SK-N-SH (cell line): ENCODE data around the gene THSD7B. TPM values are rescaled to one million over a fixed set of nuclear protein-coding genes. Genes with fewer than 3 reads are reported as not detected.

Experiments
- CTCF ChIA-PET: fragments of 300-600, 350-600 bp; formaldehyde crosslinking; extraction: SDS; loops from one replicate; lab custom pipeline; 2021; lab: Yijun Ruan, JAX
- POLR2A ChIA-PET: fragments of 350-600 bp; sonication (Branson Sonifier 250); formaldehyde crosslinking; extraction: SDS; loops from one replicate; lab custom pipeline; 2020; ENCODE audit warnings: antibody characterized with exemption, inconsistent platforms; lab: Yijun Ruan, JAX
- DNase-seq: peaks from one replicate; pipeline ENCODE4 v3.0.0; 2012
- H2AFZ ChIP-seq: fragments of 200-600 bp; sonication (generic); 2 replicates; pipeline ENCODE4 v1.8.1; 2016; ENCODE audit warnings: antibody characterized with exemption, mild to moderate bottlenecking, low read depth
- H3F3A ChIP-seq: fragments of 200-600 bp; sonication (generic); replicated peaks from 2 replicates; pipeline ENCODE3; 2016; ENCODE audit warnings: antibody characterized with exemption, mild to moderate bottlenecking; ENCODE audit not compliant: insufficient read depth
- H3K27ac ChIP-seq, 2 experiments: fragments of 200-500 bp in 1 of 2; fragments of 200-600 bp in 1 of 2; sonication (Bioruptor generic) in 1 of 2; sonication (generic), shearing (Covaris generic) in 1 of 2; 2 replicates each; pipeline versions ENCODE4 v1.5.1 to v1.6.1; 2014 to 2016; ENCODE audit warnings: low read depth in 2 of 2, inconsistent platforms in 1 of 2, low read length in 1 of 2, mild to moderate bottlenecking in 1 of 2, mixed read lengths in 1 of 2
- H3K27me3 ChIP-seq: fragments of 200-600 bp; sonication (generic), shearing (Covaris generic); 2 replicates; pipeline ENCODE4 v1.6.1; 2016; ENCODE audit warnings: mixed run types; ENCODE audit not compliant: insufficient read depth
- H3K36me3 ChIP-seq, 2 experiments: fragments of 200-500 bp in 1 of 2; fragments of 200-600 bp in 1 of 2; sonication (Bioruptor generic) in 1 of 2; sonication (generic) in 1 of 2; replicated peaks in 1 of 2; 2 replicates each; pipeline versions ENCODE3 to v1.5.1; 2014 to 2016; ENCODE audit warnings: low read length in 1 of 2, mild to moderate bottlenecking in 1 of 2; ENCODE audit not compliant: insufficient read depth in 2 of 2, control insufficient read depth in 1 of 2
- H3K4me1 ChIP-seq, 2 experiments: fragments of 200-500 bp in 1 of 2; fragments of 200-600 bp in 1 of 2; sonication (Bioruptor generic) in 1 of 2; sonication (generic), shearing (Covaris generic) in 1 of 2; 2 replicates each; pipeline versions ENCODE4 v1.5.1 to v1.6.1; 2014 to 2016; ENCODE audit warnings: low read depth in 1 of 2, low read length in 1 of 2, mixed run types in 1 of 2; ENCODE audit not compliant: insufficient read depth in 2 of 2, control insufficient read depth in 1 of 2
- H3K4me2 ChIP-seq: fragments of 200-600 bp; sonication (generic), shearing (Covaris generic); 2 replicates; pipeline ENCODE4 v1.6.1; 2017; ENCODE audit warnings: mixed run types
- H3K4me3 ChIP-seq, 2 experiments: fragments of 200-500 bp in 1 of 2; fragments of 200-600 bp in 1 of 2; sonication (Bioruptor generic) in 1 of 2; sonication (generic), shearing (Covaris generic) in 1 of 2; 2 replicates each; pipeline versions ENCODE4 v1.5.1 to v1.8.1; 2014 to 2016; ENCODE audit warnings: low read depth in 2 of 2, inconsistent platforms in 1 of 2, low read length in 1 of 2, mild to moderate bottlenecking in 1 of 2, mixed read lengths in 1 of 2, moderate library complexity in 1 of 2
- H3K79me2 ChIP-seq: fragments of 200-600 bp; sonication (generic); 2 replicates; pipeline ENCODE4 v1.8.1; 2017; ENCODE audit warnings: mild to moderate bottlenecking; ENCODE audit not compliant: insufficient read depth
- H3K9ac ChIP-seq: fragments of 200-600 bp; sonication (generic); 2 replicates; pipeline ENCODE4 v1.6.1; 2017; ENCODE audit warnings: mixed run types
- H3K9me2 ChIP-seq: fragments of 200-600 bp; sonication (generic); 2 replicates; pipeline ENCODE4 v1.6.1; 2017; ENCODE audit warnings: mixed run types
- H3K9me3 ChIP-seq: fragments of 200-600 bp; sonication (generic); 2 replicates; pipeline ENCODE4 v1.6.1; 2017; ENCODE audit warnings: mixed run types, mild to moderate bottlenecking, moderate library complexity
- H4K20me1 ChIP-seq: fragments of 200-600 bp; sonication (generic); 2 replicates; pipeline ENCODE4 v1.6.1; 2017; ENCODE audit warnings: mild to moderate bottlenecking, mixed run types; ENCODE audit not compliant: insufficient read depth
- CHD2 ChIP-seq: fragments of 150-350 bp; IDR thresholded peaks from 2 replicates; pipeline ENCODE4 v1.6.1; 2018; ENCODE audit warnings: low read length; ENCODE audit not compliant: partially characterized antibody
- EP300 ChIP-seq, 2 experiments: IDR thresholded peaks; 2 replicates each; pipeline versions ENCODE4 v1.4.0 to v1.6.1; 2012; ENCODE audit warnings: borderline replicate concordance in 1 of 2, low read depth in 1 of 2, low read length in 1 of 2
- EZH2phosphoT487 ChIP-seq: fragments of 200-600 bp; sonication (generic); IDR thresholded peaks from 2 replicates; pipeline ENCODE4 v1.6.1; 2017; ENCODE audit warnings: low read depth, mixed run types, mild to moderate bottlenecking, antibody characterized with exemption, moderate library complexity, borderline replicate concordance
- FOSL2 ChIP-seq: IDR thresholded peaks from 2 replicates; pipeline ENCODE4 v1.4.0; 2012; ENCODE audit warnings: low read depth, mild to moderate bottlenecking, moderate library complexity, borderline replicate concordance
- GATA2 ChIP-seq: sonication (generic); formaldehyde crosslinking; IDR thresholded peaks from 2 replicates; pipeline ENCODE4 v1.5.0; 2020; ENCODE audit warnings: mild to moderate bottlenecking, missing genetic modification reagents
- NRF1 ChIP-seq: IDR thresholded peaks from 2 replicates; pipeline ENCODE4 v1.6.1; 2012; ENCODE audit warnings: low read depth, mild to moderate bottlenecking, low read length
- RAD21 ChIP-seq: IDR thresholded peaks from 2 replicates; pipeline ENCODE4 v1.6.1; 2012; ENCODE audit warnings: mild to moderate bottlenecking, low read length
- RCOR1 ChIP-seq: fragments of 150-350 bp; IDR thresholded peaks from 2 replicates; pipeline ENCODE4 v1.6.1; 2017; ENCODE audit warnings: antibody characterized with exemption, low read length
- RFX5 ChIP-seq: IDR thresholded peaks from 2 replicates; pipeline ENCODE4 v1.6.1; 2012; ENCODE audit warnings: mild to moderate bottlenecking, improper control_type of control experiment, low read length
- RXRA ChIP-seq: IDR thresholded peaks from 2 replicates; pipeline ENCODE4 v1.4.0; 2012; ENCODE audit warnings: low read depth, mild to moderate bottlenecking, borderline replicate concordance
- SIN3A ChIP-seq: IDR thresholded peaks from 2 replicates; pipeline ENCODE4 v1.6.1; 2012; ENCODE audit warnings: low read depth, mild to moderate bottlenecking, low read length, moderate library complexity, borderline replicate concordance
- TAF1 ChIP-seq: IDR thresholded peaks from 2 replicates; pipeline ENCODE4 v1.6.1; 2012; ENCODE audit warnings: low read depth, mild to moderate bottlenecking, low read length, moderate library complexity, borderline replicate concordance
- TEAD4 ChIP-seq: IDR thresholded peaks from 2 replicates; pipeline ENCODE4 v1.4.0; 2012; ENCODE audit warnings: mild to moderate bottlenecking, borderline replicate concordance; ENCODE audit not compliant: insufficient read depth
- WGBS: methylation state at CpG from one replicate; pipeline ENCODE4 v1.1.6; 2017; ENCODE audit warnings: low lambda C conversion rate; 5-methylcytosine and 5-hydroxymethylcytosine counted together
- polyA plus RNA-seq, 3 experiments: library from polyadenylated mRNA; depleted of rRNA; stranded (reverse); fragments of >200 nt; gene quantifications; 2 replicates each; pipeline ENCODE4 v1.2.3, GENCODE V29; 2012
- TF ChIP-seq, protein P1 (sequence below): IDR thresholded peaks from 2 replicates; pipeline ENCODE4 v1.4.0; 2012; ENCODE audit warnings: low read depth, borderline replicate concordance
- TF ChIP-seq, protein P2 (sequence below): IDR thresholded peaks from 2 replicates; pipeline ENCODE4 v1.4.0; 2012; ENCODE audit warnings: low read depth
- TF ChIP-seq, protein P3 (sequence below): IDR thresholded peaks from 2 replicates; pipeline ENCODE4; 2012

THSD7B gene
- polyA plus RNA-seq, 1 of the 3 experiments (the other 2 are of a cell fraction) = not detected

DNA sequence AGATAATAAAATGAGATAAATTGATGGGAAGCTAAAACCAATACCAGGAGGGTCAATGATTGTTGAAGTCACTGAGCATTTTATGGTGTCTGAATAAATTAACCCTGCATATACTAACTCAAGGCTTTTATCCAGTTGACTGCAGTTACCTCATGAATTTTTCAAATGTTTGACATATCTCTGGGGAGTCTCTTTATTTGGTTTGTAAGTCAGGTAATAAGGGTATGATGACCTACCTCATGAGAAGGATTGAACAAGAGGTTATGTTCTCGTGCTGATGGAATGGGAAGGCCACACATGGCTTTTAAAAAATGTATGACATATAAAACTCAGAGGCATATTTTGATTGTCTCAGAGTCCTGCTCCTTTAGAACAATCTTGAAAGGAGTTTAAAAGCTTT is 237.6 kb downstream of the THSD7B start:
- Histone ChIP-seq H3K4me2 (no peak overlapping the region), H3K79me2 (no peaks in the 10 kb centered on the region), H4K20me1 (no peaks in the 10 kb centered on the region), H3K4me3 (no peak overlapping the region), H3K9ac (no peak overlapping the region), H3K4me1 (peaks cover 0 to 2% of the 10 kb centered on the region in 2 experiments; a peak in 2 of 4 replicates), H3K9me2 (no peaks in the 10 kb centered on the region), H3K27ac (no peak overlapping the region), H3K36me3 (no peaks in the 10 kb centered on the region), H2AFZ (no peak overlapping the region), H3K9me3 (no peaks in the 10 kb centered on the region), H3F3A (no peaks in the 10 kb centered on the region), H3K27me3 (no peaks in the 10 kb centered on the region)
- no peak for TF ChIP-seq RAD21
- ChIA-PET CTCF (interaction anchor here (0.6 to 0.7 kb wide), 2 partner anchors 15 to 1577 kb away, joined by 3 read pairs; no protein-coding TSS in a partner anchor), POLR2A (no interaction called here)
- WGBS = 17% methylated on average over 1 of the region's 1 CpG
- no peak for DNase-seq

DNA sequence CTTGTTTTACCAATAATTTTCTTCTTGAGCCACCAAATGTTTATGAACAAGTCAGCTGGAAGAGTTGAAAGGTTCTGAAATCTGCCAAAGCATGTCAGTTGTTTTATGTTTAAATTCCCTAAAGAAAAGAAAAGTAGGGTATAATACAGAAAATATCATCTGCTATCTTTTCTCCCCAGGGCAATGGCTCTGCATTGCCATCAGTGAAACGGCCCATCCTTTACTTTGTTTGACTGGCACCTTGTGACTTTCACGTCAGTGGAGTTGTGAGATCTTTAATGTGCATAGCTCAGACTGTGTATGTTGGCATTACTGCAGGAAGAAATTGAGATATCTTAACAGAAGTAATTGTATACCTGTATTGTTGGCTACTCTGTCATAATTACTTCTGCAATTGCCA is 239.9 kb downstream of the THSD7B start:
- Histone ChIP-seq H3K9me3 (no peaks in the 10 kb centered on the region), H3K27ac (no peak overlapping the region), H3F3A (no peaks in the 10 kb centered on the region), H3K4me2 (no peak overlapping the region), H4K20me1 (no peaks in the 10 kb centered on the region), H3K4me1 (peaks cover 0 to 2% of the 10 kb centered on the region in 2 experiments; a peak in 2 of 4 replicates), H3K4me3 (no peak overlapping the region), H2AFZ (no peak overlapping the region), H3K27me3 (no peaks in the 10 kb centered on the region), H3K9ac (no peak overlapping the region), H3K9me2 (no peaks in the 10 kb centered on the region), H3K79me2 (no peaks in the 10 kb centered on the region), H3K36me3 (no peaks in the 10 kb centered on the region)
- POLR2A ChIA-PET = no interaction called here
- TF ChIP-seq, protein P1, sequence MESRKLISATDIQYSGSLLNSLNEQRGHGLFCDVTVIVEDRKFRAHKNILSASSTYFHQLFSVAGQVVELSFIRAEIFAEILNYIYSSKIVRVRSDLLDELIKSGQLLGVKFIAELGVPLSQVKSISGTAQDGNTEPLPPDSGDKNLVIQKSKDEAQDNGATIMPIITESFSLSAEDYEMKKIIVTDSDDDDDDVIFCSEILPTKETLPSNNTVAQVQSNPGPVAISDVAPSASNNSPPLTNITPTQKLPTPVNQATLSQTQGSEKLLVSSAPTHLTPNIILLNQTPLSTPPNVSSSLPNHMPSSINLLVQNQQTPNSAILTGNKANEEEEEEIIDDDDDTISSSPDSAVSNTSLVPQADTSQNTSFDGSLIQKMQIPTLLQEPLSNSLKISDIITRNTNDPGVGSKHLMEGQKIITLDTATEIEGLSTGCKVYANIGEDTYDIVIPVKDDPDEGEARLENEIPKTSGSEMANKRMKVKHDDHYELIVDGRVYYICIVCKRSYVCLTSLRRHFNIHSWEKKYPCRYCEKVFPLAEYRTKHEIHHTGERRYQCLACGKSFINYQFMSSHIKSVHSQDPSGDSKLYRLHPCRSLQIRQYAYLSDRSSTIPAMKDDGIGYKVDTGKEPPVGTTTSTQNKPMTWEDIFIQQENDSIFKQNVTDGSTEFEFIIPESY = no peak
- TF ChIP-seq RFX5 = no peak
- TF ChIP-seq, protein P2, sequence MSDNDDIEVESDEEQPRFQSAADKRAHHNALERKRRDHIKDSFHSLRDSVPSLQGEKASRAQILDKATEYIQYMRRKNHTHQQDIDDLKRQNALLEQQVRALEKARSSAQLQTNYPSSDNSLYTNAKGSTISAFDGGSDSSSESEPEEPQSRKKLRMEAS = no peak
- TF ChIP-seq RXRA = no peak
- WGBS = 17% methylated on average over 2 of the region's 2 CpGs
- DNase-seq = no peak
- CTCF ChIA-PET = no interaction called here

DNA sequence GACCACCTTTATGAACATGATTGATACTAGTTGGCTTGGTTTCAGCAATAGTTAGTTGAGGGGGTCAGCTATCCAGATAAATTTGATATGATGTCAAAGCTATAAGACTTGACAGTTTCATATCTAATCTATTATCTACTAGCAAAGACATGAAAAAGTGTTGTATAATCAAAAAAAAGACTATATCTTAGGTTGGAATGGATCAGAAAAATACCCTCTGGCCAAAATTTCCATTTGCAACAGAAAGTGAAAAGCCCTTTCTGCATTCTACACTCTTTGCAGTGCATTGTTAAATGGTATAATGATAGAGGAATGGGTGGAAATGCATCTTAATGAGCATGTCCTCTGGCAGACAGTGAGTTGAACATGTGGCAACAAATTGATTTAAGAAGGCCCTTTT is 242.6 kb downstream of the THSD7B start:
- Histone ChIP-seq H3K27ac (peak overlapping the region in 1 of 2 experiments; percentile 62; a peak in 1 of 4 replicates), H3K4me3 (no peak overlapping the region), H3F3A (no peaks in the 10 kb centered on the region), H3K4me2 (no peak overlapping the region), H3K36me3 (no peaks in the 10 kb centered on the region), H3K27me3 (no peaks in the 10 kb centered on the region), H4K20me1 (no peaks in the 10 kb centered on the region), H3K4me1 (peaks cover 0 to 2% of the 10 kb centered on the region in 2 experiments; a peak in 2 of 4 replicates), H3K9me3 (no peaks in the 10 kb centered on the region), H3K9me2 (no peaks in the 10 kb centered on the region)
- ChIA-PET CTCF (interaction anchor here (0.7 to 1.4 kb wide), 3 partner anchors 8 to 584 kb away, joined by 3 to 4 read pairs (median 3); no protein-coding TSS in a partner anchor), POLR2A (no interaction called here)
- peak; percentile 31 for DNase-seq
- TF ChIP-seq TEAD4 (peak; percentile 39; the same call in 1 of the 2 replicates), EZH2phosphoT487 (no peak), CHD2 (peak; percentile 56), NRF1 (no peak), FOSL2 (no peak), GATA2 (CRISPR knock-in tag) (peak; percentile 85), EP300 (IDR thresholded peaks at IDR 0.05; ENCODE audit: borderline replicate concordance in 1 of 2, low read depth in 1 of 2, low read length in 1 of 2) (peak in 1 of 2 experiments; percentile 87; a peak in 2 of 4 replicates), SIN3A (no peak), RFX5 (no peak), RCOR1 (0 out of 2 replicates have a peak, but pooled peaks have one; percentile 20), TAF1 (no peak)
- TF ChIP-seq, protein P3, sequence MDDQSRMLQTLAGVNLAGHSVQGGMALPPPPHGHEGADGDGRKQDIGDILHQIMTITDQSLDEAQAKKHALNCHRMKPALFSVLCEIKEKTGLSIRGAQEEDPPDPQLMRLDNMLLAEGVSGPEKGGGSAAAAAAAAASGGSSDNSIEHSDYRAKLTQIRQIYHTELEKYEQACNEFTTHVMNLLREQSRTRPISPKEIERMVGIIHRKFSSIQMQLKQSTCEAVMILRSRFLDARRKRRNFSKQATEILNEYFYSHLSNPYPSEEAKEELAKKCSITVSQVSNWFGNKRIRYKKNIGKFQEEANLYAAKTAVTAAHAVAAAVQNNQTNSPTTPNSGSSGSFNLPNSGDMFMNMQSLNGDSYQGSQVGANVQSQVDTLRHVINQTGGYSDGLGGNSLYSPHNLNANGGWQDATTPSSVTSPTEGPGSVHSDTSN = no peak
- TF ChIP-seq, all 33 proteins: peak for 5
- Histone ChIP-seq H3K79me2 (no peaks in the 10 kb centered on the region), H2AFZ (no peak overlapping the region), H3K9ac (no peak overlapping the region)
